ENCODE measurements around the gene FOXK2.

- no peak for TF ChIP-seq CTCF (IDR thresholded peaks at IDR 0.05)
- no peak for TF ChIP-seq POLR2A (IDR thresholded peaks at IDR 0.05)
Observed at GRCh38 chr17:82564241-82564640, 44.7 kb downstream of the FOXK2 start.
